Measurements from ENCODE around the gene ZNF778.

Gene ZNF778

DNA sequence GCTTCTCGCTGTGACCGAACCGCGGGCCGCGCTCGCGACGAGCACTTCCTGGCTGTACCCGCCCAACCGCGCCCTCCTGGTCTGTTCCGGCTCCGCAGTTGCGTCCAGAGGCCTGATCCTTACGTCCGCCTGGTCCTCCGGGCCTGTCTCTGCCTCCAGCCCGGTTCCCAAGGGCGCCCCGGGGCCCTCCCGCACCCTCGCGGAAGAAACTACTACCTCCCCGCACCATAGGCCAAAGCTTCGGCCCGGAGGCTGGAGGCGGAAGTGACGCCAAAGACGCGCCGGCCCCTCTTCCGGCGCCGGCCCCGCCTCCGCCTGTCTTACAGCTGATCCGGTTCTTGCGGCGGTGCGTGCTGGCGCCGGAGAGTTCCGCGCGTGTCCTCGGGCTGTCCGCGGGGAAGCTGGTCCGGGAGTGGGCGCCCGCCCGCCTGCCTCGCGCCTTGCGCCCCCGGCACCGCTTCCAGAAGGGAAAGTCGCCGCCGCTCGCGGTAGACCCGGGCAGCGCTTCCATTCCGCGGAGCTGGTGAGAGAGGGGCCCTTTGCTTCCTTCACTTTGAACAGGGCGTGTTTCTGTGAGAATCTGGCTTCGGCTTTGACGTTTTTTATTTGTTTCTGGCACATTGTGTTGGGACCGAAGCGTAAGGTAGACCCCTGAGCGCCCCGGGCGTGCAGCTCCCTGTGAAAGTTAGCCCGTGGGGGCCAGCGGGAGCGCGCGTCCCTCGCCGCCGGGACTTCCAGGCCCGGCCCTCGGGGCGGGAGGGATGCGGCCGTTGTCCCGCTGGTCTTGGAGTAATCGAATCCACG lies at the start of gene ZNF778:
Gene ZNF778 (plus strand): TSS at position 316 of the 804 bp plus-strand sequence. CDS start 3,425 bp downstream, outside the sequence.
- DNase-seq (ENCODE audit: low read depth, low spot score), result peak; percentile 93

DNA sequence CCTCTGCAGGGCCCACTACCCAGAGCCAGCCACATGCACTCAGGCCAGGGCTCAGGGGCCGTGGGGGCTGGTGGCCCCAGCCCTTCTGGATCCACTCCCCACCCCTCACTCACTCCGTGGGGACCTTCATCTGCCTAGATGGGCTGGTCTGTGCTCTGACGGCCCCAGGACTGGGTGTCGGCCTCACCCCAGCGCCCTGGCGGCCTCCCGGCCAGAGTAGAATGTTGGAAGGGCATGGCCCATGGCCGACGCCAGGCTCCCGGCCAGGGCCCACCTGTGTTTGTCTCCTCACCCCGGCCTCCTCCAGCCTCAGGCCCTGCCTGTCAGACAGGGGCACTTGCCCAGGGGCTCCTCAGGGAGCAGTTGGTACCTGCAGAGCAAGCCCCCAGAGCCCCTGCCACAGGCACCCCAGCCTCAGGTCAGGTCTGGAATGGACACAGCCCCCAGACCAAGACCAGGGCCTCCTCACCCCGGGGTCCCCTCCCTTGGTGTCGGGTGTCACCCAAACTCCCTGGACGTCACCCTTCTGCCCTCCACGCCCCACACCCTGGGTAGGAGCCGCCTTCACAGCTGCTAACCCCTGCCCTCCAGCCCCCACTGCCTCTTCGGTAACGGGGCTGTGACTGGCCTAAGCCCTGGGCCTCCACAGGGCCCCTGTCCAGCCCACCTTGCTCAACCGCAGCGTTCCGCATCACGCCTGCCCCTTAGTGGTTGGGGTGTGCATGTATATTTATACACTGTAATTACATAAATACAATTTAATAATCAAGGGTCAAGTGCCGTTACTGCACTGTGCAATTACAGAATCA lies 48.9 kb upstream of the ZNF778 start:
- DNase-seq (ENCODE audit: low read depth, low spot score), result no peak

DNA sequence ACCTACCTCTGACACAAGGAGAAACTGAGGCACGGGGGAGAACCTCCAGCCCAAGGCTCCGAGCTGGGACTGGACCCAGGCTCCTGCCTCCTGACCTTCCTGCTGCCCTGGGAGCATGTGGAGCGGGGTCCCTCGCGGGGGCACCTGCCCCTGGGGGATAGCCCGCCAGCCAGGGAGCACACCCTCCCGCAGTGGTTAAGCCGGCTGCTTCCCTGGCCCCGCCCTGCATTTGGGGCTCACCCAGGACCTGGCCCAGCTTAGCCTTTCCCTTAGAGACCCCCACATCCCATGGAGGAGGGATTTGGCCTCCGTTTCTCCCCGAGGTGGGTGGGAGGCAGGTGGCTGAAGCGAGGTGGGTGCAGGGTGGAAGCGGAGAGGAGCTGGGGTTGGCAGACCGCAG lies 47.7 kb upstream of the ZNF778 start:
- DNase-seq (ENCODE audit: low read depth, low spot score), result no peak

DNA sequence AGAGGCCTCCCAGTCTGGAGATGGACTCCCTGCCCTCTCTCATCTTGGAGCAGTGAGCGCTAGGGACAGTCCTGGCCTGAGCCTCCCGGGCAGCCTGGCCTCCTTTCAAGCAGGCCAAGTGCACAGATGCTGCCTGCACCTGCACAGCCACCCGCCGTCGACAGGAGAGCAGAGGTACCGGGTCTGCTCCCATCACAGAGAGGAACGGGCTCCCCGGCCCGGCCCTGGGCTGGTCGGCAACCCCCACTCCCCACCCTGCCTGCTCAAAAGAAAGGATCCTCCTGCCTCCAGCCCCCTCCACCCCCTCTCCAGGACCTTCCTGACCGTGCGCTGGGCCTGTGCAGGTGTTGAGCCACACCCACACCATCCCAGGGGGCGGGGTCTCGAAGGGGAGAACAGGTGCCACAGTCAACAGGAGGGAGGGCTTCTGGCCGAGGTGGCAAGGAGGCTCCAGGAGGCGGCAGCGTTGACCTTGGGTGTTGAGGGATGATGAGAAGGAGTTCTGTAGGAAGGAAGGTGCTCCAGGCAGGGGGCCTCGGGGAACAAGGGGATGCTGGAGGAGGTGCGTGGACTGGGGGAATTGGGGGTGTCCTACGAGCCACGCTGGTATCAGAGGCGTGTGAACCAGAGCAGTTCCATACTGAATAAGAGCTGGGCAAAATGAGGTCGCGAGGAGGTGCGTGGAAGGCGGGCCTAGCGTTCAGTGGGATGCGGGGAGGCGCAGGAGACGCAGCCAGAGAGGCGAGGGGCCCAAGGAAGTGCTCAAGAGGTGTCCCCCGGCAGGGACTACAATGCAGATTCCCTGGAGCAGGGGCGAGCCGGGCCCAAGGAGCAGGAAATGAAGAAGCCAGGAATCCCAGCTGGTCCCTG lies 46.9 kb upstream of the ZNF778 start:
- DNase-seq (ENCODE audit: low read depth, low spot score), result no peak

DNA sequence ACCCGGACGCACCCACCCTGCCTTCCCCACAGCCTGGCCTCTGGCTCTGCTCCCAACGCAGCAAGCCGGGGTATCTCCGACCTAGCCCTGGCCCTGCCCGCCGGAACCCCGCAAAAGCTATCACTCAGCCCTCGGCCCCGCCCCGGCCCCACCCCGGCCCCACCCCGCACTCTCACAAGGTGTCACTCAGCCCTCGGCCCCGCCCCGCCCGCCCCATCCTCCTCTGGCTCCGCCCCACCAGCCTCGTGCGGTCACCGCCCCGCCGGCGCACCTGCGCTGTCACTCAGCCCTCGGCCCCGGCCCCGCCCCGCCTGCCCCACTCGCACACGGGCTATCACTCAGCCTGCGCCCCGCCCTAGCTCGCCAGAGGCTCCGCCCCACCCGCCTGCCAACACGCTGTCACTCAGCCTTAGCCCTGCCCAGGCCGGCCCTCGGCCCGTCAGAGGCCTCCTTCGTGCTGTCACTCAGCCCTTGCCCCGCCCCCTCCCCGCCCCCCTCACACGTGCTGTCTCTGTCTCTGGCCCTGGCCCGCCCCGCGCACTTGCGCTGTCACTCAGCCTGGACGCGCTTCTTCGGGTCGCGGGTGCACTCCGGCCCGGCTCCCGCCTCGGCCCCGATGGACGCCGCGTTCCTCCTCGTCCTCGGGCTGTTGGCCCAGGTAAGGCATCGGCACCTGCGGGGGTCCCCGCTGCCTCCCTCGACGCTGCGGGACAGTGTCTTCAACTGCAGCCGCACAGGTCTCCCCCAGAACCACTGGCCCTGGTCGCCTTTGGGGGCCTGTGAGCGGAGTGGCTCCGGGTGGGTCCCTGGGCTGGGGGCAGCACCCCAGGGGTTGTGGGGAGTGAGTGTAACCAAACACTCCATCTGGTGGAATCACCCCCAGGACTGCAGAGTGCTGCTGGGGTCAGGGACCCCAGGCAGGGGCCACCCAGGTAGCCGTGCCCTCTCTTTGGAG lies 46.0 kb upstream of the ZNF778 start, which contains the start of gene CDH15:
Gene CDH15 (plus strand): TSS at position 533 of the 955 bp plus-strand sequence. CDS start 84 bp downstream, at position 617.
- peak; percentile 95 for DNase-seq (ENCODE audit: low read depth, low spot score)

DNA sequence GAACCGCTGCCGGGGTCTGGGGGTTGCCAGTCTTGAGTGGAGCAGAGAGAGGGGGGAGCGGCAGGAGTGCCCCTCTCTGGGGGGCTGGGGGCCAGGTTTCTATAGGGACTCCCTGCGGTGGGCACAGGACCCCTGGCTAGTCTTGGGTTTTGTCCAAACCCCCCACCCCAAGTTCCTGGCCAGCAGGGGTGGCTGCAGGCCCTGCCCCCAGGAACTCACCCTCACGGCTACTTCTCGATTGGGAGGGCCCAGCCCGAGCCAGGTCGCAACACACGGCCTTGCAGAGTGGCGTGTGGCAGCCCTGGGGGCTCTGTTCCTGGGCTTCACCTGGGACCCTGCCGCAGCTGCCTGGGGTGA lies 45.4 kb upstream of the ZNF778 start:
- no peak for DNase-seq (ENCODE audit: low read depth, low spot score)

DNA sequence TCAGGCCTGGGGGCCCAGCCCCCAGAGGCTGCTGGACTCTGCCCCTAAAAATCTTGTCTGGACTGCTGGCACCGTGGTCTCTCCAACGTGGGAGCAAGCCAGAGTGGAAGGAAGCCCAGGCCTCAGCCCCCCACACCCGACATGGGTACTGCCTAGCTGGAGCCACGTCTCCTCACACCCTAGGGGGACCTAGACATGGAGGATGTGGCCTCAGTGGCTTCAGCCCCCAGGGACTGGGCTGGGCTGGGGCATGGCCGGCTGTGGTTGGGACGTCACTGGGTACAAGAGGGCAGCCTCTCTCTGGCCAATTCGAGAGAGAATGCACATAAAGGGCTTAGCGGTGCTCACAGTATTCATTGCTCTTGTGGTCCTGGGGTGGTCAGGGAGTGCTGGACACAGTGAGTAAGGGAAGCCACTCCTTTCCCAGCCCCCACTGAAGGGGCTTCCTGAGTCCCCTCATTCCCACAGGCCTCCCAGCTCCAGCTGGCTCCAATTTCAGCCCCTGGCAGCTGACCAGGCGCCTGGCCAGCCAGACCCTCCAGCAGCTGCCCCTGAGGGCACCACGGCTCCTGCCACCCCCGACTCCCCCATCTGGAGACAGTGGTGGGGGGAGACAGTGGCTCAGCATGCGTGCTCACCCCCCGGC lies 44.9 kb upstream of the ZNF778 start:
- DNase-seq (ENCODE audit: low read depth, low spot score), result no peak

DNA sequence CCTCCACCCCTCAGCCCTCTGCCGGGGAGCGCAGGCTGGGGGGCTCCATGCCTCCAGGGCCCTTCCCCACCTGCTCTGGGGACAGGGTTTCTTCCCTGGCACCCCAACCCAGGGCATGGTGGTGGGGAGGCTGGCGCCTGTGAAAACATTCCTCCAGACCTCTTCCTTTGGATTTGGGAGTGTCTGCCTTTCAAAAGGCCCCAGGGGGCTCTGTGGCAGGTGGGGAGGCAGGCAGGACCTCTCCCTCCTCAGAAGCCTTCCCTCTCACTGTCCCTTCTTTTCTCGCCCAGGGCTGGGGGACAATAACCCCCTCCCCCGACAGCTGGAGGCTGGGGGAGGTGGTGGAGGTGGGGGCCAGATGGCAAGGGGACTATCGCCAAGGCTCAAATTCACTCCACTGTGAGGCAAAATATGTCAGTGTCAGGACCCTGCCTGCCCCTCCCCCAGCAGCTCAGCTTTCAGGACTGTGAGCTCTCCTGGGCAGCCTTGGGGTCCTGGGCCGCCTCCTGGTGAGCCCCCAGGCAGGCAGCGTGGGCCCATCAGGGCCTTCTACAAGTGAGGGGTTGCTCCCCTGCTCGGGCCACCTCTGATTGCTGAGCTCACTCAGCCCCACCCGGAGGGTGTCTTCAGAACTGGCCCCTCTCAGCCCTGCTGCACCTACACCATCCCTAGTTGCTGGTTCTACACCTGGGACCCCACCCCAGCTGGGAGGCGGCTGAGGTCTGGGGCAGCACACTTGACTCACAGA lies 44.2 kb upstream of the ZNF778 start:
- no peak for DNase-seq (ENCODE audit: low read depth, low spot score)

DNA sequence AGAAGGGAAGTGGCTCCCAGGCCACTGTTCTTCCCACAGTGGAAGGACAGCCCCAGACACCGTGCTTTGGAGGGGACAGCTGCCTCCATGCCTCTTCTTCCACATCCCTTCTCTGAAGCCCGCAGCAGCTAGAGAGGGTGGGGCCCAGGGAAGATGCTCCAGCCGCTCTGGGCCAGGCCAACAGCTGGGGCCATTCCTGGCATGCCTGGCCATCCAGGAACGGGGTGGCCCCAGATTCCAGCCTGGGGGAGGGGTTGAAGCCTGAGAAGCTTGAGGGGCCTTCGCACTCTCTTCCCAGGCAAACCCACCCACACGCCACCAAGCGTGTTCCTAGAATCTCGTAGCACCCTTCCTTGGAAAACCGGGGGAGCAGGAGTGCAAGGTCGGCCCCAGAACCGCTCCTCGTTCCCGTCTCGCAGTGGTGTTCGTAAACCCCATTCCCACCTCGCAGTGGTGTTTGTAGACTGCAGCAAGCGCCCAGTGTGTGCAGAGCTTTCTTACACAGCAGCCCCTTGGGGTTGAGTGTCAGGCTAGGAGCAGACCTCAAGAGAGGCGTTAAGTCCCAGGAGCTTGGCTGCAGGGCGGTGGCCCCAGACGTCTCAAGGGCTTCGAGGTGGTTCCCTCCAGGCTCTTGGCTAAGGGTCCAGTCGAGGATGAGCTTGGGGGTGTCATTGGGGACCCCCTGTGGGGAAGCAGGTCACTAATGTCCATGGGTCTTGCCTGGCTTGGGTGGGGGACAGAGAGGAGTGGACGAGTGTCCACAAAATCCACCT lies 43.3 kb upstream of the ZNF778 start:
- DNase-seq (ENCODE audit: low read depth, low spot score), result no peak

DNA sequence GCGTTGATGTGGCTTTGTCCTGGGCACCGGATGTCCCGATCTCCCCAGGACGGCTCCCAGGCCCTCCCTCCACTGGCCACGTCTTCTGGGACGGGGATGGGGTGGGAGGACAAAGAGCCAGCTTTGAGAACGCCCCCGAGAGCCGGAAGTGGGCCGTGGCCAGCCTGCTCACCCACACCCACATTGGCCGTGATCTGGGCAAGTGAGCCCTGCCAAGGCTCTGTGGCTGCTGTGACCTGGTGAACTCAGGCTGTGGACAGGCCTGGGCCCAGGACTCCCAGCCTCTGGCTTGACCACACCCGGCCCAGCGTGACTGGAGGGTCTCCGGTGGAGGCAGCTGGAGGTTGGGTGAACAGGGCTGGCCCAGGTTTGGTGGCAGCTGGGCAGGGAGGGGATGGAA lies 42.6 kb upstream of the ZNF778 start:
- no peak for DNase-seq (ENCODE audit: low read depth, low spot score)

DNA sequence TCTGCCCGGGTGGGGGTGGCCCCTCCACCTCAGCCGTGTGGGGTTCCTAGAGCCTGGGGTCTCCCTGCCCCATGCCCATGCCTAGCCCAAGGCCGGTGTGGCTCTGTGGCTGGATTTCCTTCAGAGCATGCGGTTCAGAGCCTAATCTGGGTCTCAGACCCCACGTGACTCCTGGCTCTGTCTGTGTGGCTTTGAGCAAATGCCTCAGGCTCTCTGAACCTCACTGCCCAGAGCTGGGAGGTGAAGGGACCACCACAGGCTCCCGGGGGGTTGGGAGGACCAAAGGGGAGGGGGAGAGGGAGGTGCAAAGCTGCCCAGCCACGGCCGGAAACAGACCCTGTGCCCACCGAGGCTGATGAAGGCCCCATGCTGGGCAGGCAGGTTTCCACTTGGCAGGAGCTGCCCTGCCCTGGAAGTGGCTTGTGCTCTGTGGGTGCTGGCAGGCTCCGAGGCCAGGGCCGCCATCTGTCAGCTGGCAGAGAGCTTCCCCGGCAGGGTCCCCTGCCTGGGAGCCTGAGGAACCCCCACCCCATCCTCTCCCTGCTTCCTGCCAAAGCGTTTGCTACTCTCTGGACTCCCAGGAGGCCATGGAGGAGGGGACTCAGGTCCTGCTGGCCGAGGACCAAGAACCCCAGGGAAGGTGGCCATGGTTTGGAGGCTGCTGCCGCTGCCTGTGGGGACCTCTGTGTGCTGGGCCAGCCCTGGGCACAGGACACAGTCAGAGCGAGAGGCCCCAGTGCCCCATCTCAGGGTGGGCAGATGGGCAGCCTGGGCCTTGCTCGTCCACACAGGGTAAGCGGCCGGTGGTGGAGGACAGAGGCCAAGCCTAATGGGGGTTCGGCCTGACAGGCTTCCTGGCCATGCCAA lies 42.0 kb upstream of the ZNF778 start:
- no peak for DNase-seq (ENCODE audit: low read depth, low spot score)

DNA sequence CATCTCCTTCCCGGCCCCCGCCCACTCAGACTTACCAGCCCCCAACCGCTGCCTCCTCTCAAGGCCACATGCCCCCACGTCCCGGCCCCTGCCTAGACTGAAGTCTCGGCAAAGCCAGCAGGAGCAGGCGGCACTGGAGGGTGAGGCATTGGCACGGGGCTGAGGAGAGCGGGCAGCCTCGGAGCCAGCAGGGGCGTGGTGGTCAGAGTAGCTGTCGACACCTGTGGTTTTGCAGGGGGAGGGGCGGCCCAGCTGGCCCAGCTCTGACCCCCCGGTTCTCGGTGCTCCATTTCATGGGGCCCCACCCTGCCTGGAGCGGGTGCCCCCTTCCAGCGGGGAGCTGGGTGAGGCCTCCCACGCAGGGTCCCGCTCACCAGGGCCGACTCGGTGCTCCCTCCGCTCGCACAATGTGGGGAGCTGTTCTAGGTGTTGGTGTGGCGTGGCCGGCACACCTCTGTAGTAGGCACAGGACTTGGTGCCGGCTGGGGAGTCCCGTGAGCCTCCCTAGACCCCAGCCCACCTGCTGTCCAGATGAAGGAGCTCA lies 41.3 kb upstream of the ZNF778 start:
- no peak for DNase-seq (ENCODE audit: low read depth, low spot score)

DNA sequence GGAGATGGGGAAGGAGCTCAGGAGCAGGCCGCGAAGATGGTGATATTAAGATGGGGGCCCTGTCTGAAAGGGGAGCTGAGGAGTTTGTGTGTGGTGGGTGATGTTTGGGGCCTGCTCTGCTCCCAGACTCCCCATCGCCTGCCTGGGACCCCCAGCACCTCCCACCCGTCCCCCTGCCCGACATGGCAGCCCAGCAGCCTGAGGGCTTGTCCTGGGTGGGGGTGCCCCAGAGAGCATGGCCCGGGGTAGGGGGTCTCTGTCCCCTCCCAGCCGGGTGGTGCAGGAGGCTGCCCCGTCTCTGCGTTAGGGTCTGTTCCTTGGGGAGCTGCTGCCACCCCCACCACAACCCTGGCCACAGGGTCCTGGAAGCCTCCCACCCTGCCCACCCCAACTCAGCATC lies 40.8 kb upstream of the ZNF778 start:
- DNase-seq (ENCODE audit: low read depth, low spot score), result no peak

DNA sequence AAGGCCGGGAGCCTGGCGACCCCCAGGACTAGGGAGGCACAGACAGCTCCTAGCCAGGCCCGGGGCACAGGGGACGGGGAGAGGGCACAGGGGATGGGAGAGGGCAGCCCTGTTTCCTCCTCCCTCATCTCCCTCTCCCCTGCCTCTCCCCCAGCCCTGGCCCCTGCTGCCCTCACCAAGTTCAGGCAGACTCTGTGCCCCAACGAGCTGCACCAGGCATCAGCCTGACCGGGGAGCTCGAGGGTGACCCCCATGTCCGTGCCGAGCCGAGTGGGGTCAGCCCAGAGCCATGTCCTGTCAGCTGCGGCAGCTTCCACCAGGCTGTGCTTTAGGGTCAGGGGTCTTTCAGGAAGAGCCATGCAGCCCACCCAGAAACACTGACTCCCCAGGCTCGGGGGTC lies 40.0 kb upstream of the ZNF778 start:
- no peak for DNase-seq (ENCODE audit: low read depth, low spot score)

DNA sequence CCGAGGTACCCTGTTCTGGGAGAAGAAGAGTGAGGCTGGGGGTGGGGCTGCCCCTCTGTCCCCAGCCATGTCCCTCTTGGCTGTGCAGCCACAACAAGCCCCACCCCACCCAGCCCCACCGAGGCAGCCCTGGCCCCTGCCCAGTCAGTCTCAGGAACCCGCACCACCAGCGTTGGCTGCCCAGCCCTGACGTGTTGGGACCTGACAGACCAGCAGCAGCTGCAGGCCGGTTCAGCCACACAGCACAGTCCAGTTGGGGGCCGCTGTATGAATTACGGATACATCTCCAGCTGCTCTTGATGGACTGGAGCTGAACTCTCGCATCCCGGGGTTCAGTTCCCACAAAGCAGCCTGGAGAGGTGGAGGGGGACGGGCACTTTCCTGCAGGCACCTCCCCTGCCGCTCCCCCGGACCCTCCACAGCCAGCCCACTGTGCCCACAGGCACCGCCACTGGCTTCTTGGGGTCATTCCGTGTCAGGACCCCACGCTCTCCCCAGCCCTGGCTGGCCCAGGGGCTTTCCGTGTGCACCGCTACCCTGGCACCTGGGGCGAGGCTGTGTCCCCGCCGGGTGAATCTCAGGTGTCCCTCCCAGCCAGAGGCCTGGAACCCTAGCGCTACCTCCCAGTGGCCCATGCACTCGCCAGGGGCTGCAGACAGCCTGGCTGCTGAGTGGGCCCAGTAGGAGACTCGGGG lies 38.9 kb upstream of the ZNF778 start:
- DNase-seq (ENCODE audit: low read depth, low spot score), result no peak

DNA sequence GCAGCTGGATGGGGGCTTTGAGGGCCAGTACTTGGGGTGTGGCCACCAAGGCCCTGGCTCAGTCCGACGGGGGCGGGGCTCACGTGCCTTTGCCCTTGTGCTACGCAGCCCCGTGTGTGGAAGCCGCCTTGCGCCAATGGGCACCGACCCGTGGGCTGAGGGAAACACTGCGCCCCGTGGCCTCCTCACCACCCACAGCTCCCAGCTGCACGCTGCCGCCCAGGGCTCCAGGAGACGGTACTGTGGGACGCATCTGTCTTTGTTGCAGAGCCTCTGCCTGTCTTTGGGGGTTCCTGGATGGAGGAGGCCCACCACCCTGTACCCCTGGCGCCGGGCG lies 38.4 kb upstream of the ZNF778 start:
- no peak for DNase-seq (ENCODE audit: low read depth, low spot score)

Measured in astrocyte of the hippocampus (primary cell).